Smooth muscle cell of the brain vasculature (primary cell): Measurements from ENCODE around the gene DSG2.

Experiments used
- DNase-seq: peaks from one replicate; pipeline ENCODE4 v3.0.0-alpha.2; 2012; ENCODE audit warnings: low read depth, low spot score

DSG2 gene

GRCh38 chr18:31590570-31590969, 92.6 kb downstream of the DSG2 start:
- DNase-seq = no peak

DNA sequence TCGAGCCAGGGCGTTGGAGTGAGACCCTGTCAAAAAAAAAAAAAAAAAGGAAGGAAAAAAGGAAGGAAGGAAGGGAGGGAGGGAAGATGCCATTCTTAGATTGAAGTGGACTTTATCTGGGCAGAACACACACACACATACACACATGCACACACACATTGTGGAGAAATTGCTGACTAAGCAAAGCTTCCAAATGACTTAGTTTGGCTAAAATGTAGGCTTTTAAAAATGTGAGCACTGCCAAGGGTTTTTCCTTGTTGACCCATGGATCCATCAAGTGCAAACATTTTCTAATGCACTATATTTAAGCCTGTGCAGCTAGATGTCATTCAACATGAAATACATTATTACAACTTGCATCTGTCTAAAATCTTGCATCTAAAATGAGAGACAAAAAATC, 93.1 kb downstream of the DSG2 start:
- no peak for DNase-seq

DNA sequence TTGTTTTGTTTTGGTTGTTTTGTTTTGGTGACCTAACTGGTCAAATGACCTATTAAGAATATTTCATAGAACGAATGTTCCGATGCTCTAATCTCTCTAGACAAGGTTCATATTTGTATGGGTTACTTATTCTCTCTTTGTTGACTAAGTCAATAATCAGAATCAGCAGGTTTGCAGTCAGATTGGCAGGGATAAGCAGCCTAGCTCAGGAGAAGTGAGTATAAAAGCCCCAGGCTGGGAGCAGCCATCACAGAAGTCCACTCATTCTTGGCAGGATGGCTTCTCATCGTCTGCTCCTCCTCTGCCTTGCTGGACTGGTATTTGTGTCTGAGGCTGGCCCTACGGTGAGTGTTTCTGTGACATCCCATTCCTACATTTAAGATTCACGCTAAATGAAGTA, 93.7 kb downstream of the DSG2 start, which contains the start of gene TTR:
TTR (plus strand) TSS at position 250 of the 400 bp plus-strand sequence; CDS start at position 276, 26 bp downstream.
- no peak for DNase-seq

- DNase-seq = no peak
These were observed 94.7 kb downstream of the DSG2 start for GRCh38 chr18:31592506-31593157.

DNA sequence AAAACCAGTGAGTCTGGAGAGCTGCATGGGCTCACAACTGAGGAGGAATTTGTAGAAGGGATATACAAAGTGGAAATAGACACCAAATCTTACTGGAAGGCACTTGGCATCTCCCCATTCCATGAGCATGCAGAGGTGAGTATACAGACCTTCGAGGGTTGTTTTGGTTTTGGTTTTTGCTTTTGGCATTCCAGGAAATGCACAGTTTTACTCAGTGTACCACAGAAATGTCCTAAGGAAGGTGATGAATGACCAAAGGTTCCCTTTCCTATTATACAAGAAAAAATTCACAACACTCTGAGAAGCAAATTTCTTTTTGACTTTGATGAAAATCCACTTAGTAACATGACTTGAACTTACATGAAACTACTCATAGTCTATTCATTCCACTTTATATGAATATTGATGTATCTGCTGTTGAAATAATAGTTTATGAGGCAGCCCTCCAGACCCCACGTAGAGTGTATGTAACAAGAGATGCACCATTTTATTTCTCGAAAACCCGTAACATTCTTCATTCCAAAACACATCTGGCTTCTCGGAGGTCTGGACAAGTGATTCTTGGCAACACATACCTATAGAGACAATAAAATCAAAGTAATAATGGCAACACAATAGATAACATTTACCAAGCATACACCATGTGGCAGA, 97.3 kb downstream of the DSG2 start:
- no peak for DNase-seq

DNA sequence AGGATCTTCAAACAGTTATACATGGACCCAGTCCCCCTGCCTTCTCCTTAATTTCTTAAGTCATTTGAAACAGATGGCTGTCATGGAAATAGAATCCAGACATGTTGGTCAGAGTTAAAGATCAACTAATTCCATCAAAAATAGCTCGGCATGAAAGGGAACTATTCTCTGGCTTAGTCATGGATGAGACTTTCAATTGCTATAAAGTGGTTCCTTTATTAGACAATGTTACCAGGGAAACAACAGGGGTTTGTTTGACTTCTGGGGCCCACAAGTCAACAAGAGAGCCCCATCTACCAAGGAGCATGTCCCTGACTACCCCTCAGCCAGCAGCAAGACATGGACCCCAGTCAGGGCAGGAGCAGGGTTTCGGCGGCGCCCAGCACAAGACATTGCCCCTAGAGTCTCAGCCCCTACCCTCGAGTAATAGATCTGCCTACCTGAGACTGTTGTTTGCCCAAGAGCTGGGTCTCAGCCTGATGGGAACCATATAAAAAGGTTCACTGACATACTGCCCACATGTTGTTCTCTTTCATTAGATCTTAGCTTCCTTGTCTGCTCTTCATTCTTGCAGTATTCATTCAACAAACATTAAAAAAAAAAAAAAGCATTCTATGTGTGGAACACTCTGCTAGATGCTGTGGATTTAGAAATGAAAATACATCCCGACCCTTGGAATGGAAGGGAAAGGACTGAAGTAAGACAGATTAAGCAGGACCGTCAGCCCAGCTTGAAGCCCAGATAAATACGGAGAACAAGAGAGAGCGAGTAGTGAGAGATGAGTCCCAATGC, 98.3 kb downstream of the DSG2 start:
- DNase-seq = no peak

DNA sequence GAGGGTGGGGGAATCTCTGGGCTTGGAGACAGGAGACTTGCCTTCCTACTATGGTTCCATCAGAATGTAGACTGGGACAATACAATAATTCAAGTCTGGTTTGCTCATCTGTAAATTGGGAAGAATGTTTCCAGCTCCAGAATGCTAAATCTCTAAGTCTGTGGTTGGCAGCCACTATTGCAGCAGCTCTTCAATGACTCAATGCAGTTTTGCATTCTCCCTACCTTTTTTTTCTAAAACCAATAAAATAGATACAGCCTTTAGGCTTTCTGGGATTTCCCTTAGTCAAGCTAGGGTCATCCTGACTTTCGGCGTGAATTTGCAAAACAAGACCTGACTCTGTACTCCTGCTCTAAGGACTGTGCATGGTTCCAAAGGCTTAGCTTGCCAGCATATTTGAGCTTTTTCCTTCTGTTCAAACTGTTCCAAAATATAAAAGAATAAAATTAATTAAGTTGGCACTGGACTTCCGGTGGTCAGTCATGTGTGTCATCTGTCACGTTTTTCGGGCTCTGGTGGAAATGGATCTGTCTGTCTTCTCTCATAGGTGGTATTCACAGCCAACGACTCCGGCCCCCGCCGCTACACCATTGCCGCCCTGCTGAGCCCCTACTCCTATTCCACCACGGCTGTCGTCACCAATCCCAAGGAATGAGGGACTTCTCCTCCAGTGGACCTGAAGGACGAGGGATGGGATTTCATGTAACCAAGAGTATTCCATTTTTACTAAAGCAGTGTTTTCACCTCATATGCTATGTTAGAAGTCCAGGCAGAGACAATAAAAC, 100.2 kb downstream of the DSG2 start:
- no peak for DNase-seq
